H1 (cell line): Measurements from ENCODE around the gene GUCY1A2. TPM values are rescaled to one million over a fixed set of nuclear protein-coding genes. Genes with fewer than 3 reads are reported as not detected.

Source experiments
- CTCF ChIA-PET: fragments of 300-600 bp; sonication (Branson Sonifier 250); formaldehyde crosslinking; loops from one replicate; lab custom pipeline; 2021; ENCODE audit not compliant: partially characterized antibody; lab: Charles Lee
- POLR2A ChIA-PET: fragments of 300-600 bp; sonication (Branson Sonifier 250); formaldehyde crosslinking; loops from one replicate; lab custom pipeline; 2021; ENCODE audit warnings: inconsistent platforms; ENCODE audit not compliant: partially characterized antibody; lab: Charles Lee
- DNase-seq, 2 experiments: peaks; one replicate each; pipeline versions ENCODE4 v3.0.0 to v3.0.0-alpha.2; 2010 to 2022; ENCODE audit warnings: low spot score in 2 of 2, low read depth in 1 of 2, mixed read lengths in 1 of 2
- FAIRE-seq: peaks from 2 replicates; lab custom pipeline; 2011; peaks lifted over from hg19 to GRCh38; lab: Jason Lieb, UNC
- H2AFZ ChIP-seq: 2 replicates; pipeline ENCODE4 v1.8.1; 2012; ENCODE audit warnings: low read length, inconsistent platforms
- H2AK5ac ChIP-seq: 2 replicates; pipeline ENCODE4 v1.6.1; 2013; ENCODE audit warnings: low read depth, low read length
- H2BK120ac ChIP-seq: replicated peaks from 2 replicates; pipeline ENCODE3; 2013; ENCODE audit warnings: low read depth, low read length, inconsistent platforms
- H2BK12ac ChIP-seq: 2 replicates; pipeline ENCODE4 v1.6.1; 2013; ENCODE audit warnings: low read depth, low read length
- H2BK15ac ChIP-seq: 2 replicates; pipeline ENCODE4 v1.6.1; 2013; ENCODE audit warnings: low read length
- H2BK20ac ChIP-seq: 2 replicates; pipeline ENCODE4 v1.6.1; 2013; ENCODE audit warnings: low read length
- H2BK5ac ChIP-seq: 2 replicates; pipeline ENCODE4 v1.6.1; 2013; ENCODE audit warnings: low read depth, low read length
- H3K14ac ChIP-seq: 2 replicates; pipeline ENCODE4 v1.6.1; 2013; ENCODE audit warnings: inconsistent platforms; ENCODE audit not compliant: insufficient read length
- H3K18ac ChIP-seq: 2 replicates; pipeline ENCODE4 v1.6.1; 2013; ENCODE audit warnings: low read length; ENCODE audit errors: extremely low read depth
- H3K23ac ChIP-seq: 2 replicates; pipeline ENCODE4 v1.6.1; 2013; ENCODE audit warnings: inconsistent platforms; ENCODE audit not compliant: insufficient read length
- H3K23me2 ChIP-seq: 2 replicates; pipeline ENCODE4 v1.6.1; 2013; ENCODE audit warnings: low read depth, low read length
- H3K27ac ChIP-seq: 2 replicates; pipeline ENCODE4 v1.6.1; 2011; ENCODE audit warnings: low read depth, low read length, inconsistent platforms
- H3K27me3 ChIP-seq, 4 experiments: replicated peaks in 1 of 4; 1 replicate in 1 of 4; 2 replicates in 3 of 4; pipeline versions ENCODE4 v1.6.1 to v1.8.1; 2011 to 2013; ENCODE audit warnings: low read length in 3 of 4, mild to moderate bottlenecking in 3 of 4, inconsistent platforms in 2 of 4, mixed read lengths in 2 of 4, moderate library complexity in 1 of 4; ENCODE audit not compliant: control insufficient read depth in 3 of 4, insufficient read depth in 3 of 4; ENCODE audit errors: extremely low read depth in 1 of 4
- H3K36me3 ChIP-seq, 4 experiments: 2 replicates each; pipeline versions ENCODE4 v1.6.1 to v1.8.1; 2011 to 2013; ENCODE audit warnings: mild to moderate bottlenecking in 4 of 4, low read length in 3 of 4, moderate library complexity in 2 of 4, control low read depth in 1 of 4, inconsistent platforms in 1 of 4; ENCODE audit not compliant: insufficient read depth in 4 of 4, control insufficient read depth in 2 of 4
- H3K4ac ChIP-seq: replicated peaks from 2 replicates; pipeline ENCODE3; 2013; ENCODE audit warnings: low read length, low read depth, mixed read lengths, inconsistent platforms; ENCODE audit not compliant: insufficient read length
- H3K4me1 ChIP-seq, 4 experiments: replicated peaks in 1 of 4; 1 replicate in 1 of 4; 2 replicates in 3 of 4; pipeline versions ENCODE4 v1.6.1 to v1.8.1; 2011 to 2013; ENCODE audit warnings: low read length in 3 of 4, inconsistent platforms in 2 of 4, mixed read lengths in 1 of 4; ENCODE audit not compliant: insufficient read depth in 4 of 4, control insufficient read depth in 3 of 4
- H3K4me2 ChIP-seq, 2 experiments: 2 replicates each; pipeline versions ENCODE4 v1.6.1 to v1.8.1; 2011 to 2013; ENCODE audit warnings: low read depth in 2 of 2, low read length in 2 of 2, control low read depth in 1 of 2, inconsistent platforms in 1 of 2, mild to moderate bottlenecking in 1 of 2; ENCODE audit not compliant: insufficient read depth in 1 of 2
- H3K4me3 ChIP-seq, 4 experiments: fragments of 200-600, 300-600 bp in 1 of 4; sonication (generic), shearing (Covaris generic), sonication (Bioruptor Twin) in 1 of 4; 2 replicates each; pipeline versions ENCODE4 v1.5.1 to v1.8.1; 2011 to 2016; ENCODE audit warnings: low read length in 4 of 4, low read depth in 3 of 4, control low read depth in 2 of 4, inconsistent platforms in 2 of 4, mild to moderate bottlenecking in 2 of 4, mixed read lengths in 1 of 4, moderate library complexity in 1 of 4; ENCODE audit not compliant: insufficient read depth in 2 of 4; ENCODE audit errors: extremely low read depth in 1 of 4
- H3K56ac ChIP-seq: replicated peaks from 2 replicates; pipeline ENCODE3; 2013; ENCODE audit warnings: low read depth, mild to moderate bottlenecking, mixed read lengths, low read length, inconsistent platforms; ENCODE audit not compliant: insufficient read length
- H3K79me1 ChIP-seq: 2 replicates; pipeline ENCODE4 v1.6.1; 2013; ENCODE audit warnings: low read depth, low read length, control low read depth
- H3K79me2 ChIP-seq, 2 experiments: 2 replicates each; pipeline versions ENCODE4 v1.6.1 to v1.8.1; 2012 to 2013; ENCODE audit warnings: low read length in 2 of 2, mild to moderate bottlenecking in 2 of 2, inconsistent platforms in 1 of 2; ENCODE audit not compliant: insufficient read depth in 2 of 2, control insufficient read depth in 1 of 2
- H3K9ac ChIP-seq, 4 experiments: replicated peaks in 1 of 4; 1 replicate in 1 of 4; 2 replicates in 3 of 4; pipeline versions ENCODE4 v1.6.1 to v1.8.1; 2011 to 2013; ENCODE audit warnings: low read depth in 3 of 4, low read length in 3 of 4, control low read depth in 2 of 4, mild to moderate bottlenecking in 2 of 4, moderate library complexity in 2 of 4, inconsistent platforms in 1 of 4; ENCODE audit errors: extremely low read depth in 1 of 4
- H3K9me3 ChIP-seq, 2 experiments: 2 replicates each; pipeline versions ENCODE4 v1.6.1 to v1.8.1; 2012 to 2013; ENCODE audit warnings: mild to moderate bottlenecking in 2 of 2, moderate library complexity in 2 of 2, control low read depth in 1 of 2, inconsistent platforms in 1 of 2, low read depth in 1 of 2, low read length in 1 of 2, mixed read lengths in 1 of 2; ENCODE audit not compliant: insufficient read depth in 2 of 2
- H4K20me1 ChIP-seq, 2 experiments: replicated peaks in 1 of 2; 2 replicates each; pipeline versions ENCODE3 to v1.8.1; 2011 to 2013; ENCODE audit warnings: inconsistent platforms in 2 of 2, low read length in 2 of 2, mild to moderate bottlenecking in 1 of 2; ENCODE audit not compliant: insufficient read depth in 2 of 2, control insufficient read depth in 1 of 2
- H4K5ac ChIP-seq: 2 replicates; pipeline ENCODE4 v1.6.1; 2013; ENCODE audit warnings: low read length, low read depth, mixed read lengths, inconsistent platforms; ENCODE audit not compliant: insufficient read length
- H4K8ac ChIP-seq: 2 replicates; pipeline ENCODE4 v1.8.0; 2013; ENCODE audit warnings: mild to moderate bottlenecking, moderate library complexity, low read length, inconsistent platforms; ENCODE audit not compliant: insufficient read depth; ENCODE audit errors: extremely low read depth
- H4K91ac ChIP-seq: replicated peaks from 2 replicates; pipeline ENCODE3; 2013; ENCODE audit warnings: low read length, mixed read lengths, inconsistent platforms; ENCODE audit not compliant: insufficient read length
- CHD1 ChIP-seq: IDR thresholded peaks from 2 replicates; pipeline ENCODE4 v1.6.1; 2012; ENCODE audit warnings: low read depth, low read length, improper control_type of control experiment
- CTBP2 ChIP-seq: IDR thresholded peaks from 2 replicates; pipeline ENCODE4 v1.7.0; 2011; ENCODE audit warnings: borderline replicate concordance, mild to moderate bottlenecking, moderate library complexity, mixed read lengths, low read length; ENCODE audit not compliant: insufficient read depth, insufficient read length
- JUN ChIP-seq: IDR thresholded peaks from 2 replicates; pipeline ENCODE4 v1.6.1; 2011; ENCODE audit warnings: low read depth, mild to moderate bottlenecking, improper control_type of control experiment, low read length
- JUND ChIP-seq: IDR thresholded peaks from 2 replicates; pipeline ENCODE4 v1.6.1; 2011; ENCODE audit warnings: mild to moderate bottlenecking, improper control_type of control experiment, low read length
- KDM1A ChIP-seq: fragments of 200-600, 300-600 bp; sonication (generic); IDR thresholded peaks from 2 replicates; pipeline ENCODE4 v1.7.1; 2016; ENCODE audit warnings: mild to moderate bottlenecking, low read length, borderline replicate concordance
- POU5F1 ChIP-seq: IDR thresholded peaks from 2 replicates; pipeline ENCODE4 v1.6.1; 2011; ENCODE audit warnings: low read depth, mild to moderate bottlenecking, low read length, moderate library complexity
- SIRT6 ChIP-seq: IDR thresholded peaks from one replicate; pipeline ENCODE4 v1.7.1; 2012; ENCODE audit warnings: low read length, inconsistent platforms
- SP1 ChIP-seq: IDR thresholded peaks from 2 replicates; pipeline ENCODE4 v1.6.1; 2011; ENCODE audit warnings: low read depth, low read length
- TAF1 ChIP-seq: IDR thresholded peaks from 2 replicates; pipeline ENCODE4 v1.6.1; 2011; ENCODE audit warnings: mild to moderate bottlenecking, low read depth, low read length
- TBP ChIP-seq: IDR thresholded peaks from 2 replicates; pipeline ENCODE4 v1.6.1; 2011; ENCODE audit warnings: low read depth, low read length, improper control_type of control experiment
- ZNF274 ChIP-seq: IDR thresholded peaks from 2 replicates; pipeline ENCODE4 v1.7.0; 2012; ENCODE audit warnings: low read length, borderline replicate concordance; ENCODE audit errors: extremely low read depth
- WGBS, 2 experiments: shearing (Covaris generic) in 1 of 2; methylation state at CpG; one replicate each; pipeline versions ENCODE4 v1.1.6 to v1.1.7; 2013 to 2015; ENCODE audit warnings: low lambda C conversion rate in 2 of 2, mixed read lengths in 2 of 2, inconsistent platforms in 1 of 2, low coverage in 1 of 2, missing lambda C conversion rate in 1 of 2; ENCODE audit not compliant: insufficient replicate concordance in 2 of 2, insufficient coverage in 1 of 2, insufficient read length in 1 of 2; ENCODE audit errors: extremely low coverage in 1 of 2, missing lambda C conversion rate in 1 of 2; 5-methylcytosine and 5-hydroxymethylcytosine counted together
- polyA plus RNA-seq, 7 experiments: library from polyadenylated mRNA; depleted of rRNA in 3 of 7; stranded (reverse) in 5 of 7; unstranded in 2 of 7; fragments of >200 nt in 5 of 7; fragments of 200-250 nt in 2 of 7; gene quantifications; 1 replicate in 5 of 7; 2 replicates in 1 of 7; 4 replicates in 1 of 7; pipeline versions ENCODE4 v1.2.1 to v1.2.3, GENCODE V29; 2011 to 2013; ENCODE audit warnings: missing spikeins in 2 of 7, mixed read lengths in 2 of 7
- total RNA-seq: library from RNA; stranded (reverse); fragmentation: NEBNext Ultra II Directional; extraction: Animal tissue kit (Norgen Biotek cat#: 25700); gene quantifications from 2 replicates; pipeline ENCODE4 v1.2.1, GENCODE V29; 2021

GUCY1A2 gene
- total and polyA plus RNA-seq, 2 of the 8 experiments (the other 6 are each of a cell fraction or from before 2014, with no cell fraction given), result 0.11 to 1.9 TPM

DNA sequence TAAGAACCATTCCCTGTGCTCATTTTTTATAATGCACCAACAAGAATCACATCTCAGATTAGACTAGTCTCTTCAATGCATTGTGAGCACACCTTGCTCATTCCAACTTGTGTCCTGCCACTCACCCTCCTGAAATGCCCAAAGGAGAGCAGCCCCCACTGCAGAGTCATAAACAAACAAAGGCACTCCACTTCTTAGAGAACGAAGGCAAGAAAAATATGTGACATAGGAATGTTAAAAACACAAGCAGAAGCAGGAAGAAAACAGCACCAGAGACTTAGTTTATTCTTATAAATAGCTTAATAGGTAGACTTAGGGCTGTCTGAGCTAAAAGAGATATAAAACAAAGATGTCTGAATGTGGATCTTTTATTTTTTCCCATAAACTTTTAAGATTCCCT, 57.2 kb downstream of the GUCY1A2 start:
- no peak overlapping the region for H3K27ac ChIP-seq
- no peak overlapping the region for H2AK5ac ChIP-seq
- H4K91ac ChIP-seq, result no peak overlapping the region
- no peak for DNase-seq
- no peak for FAIRE-seq
- WGBS, 2 experiments, result 63% methylated on average over 1 of the region's 1 CpG; no CpG with 5 or more reads in 1 of the 2 experiments
- no peaks in the 10 kb centered on the region for H3K9me3 ChIP-seq
- H2BK120ac ChIP-seq, result no peak overlapping the region
- no peak overlapping the region for H3K9ac ChIP-seq
- no peak overlapping the region for H3K14ac ChIP-seq
- H3K79me1 ChIP-seq, result no peaks in the 10 kb centered on the region
- H3K18ac ChIP-seq, result no peak overlapping the region
- peaks cover 6 to 25% (median 14%) of the 10 kb centered on the region in 4 experiments for H3K4me1 ChIP-seq
- H3K4ac ChIP-seq, result no peak overlapping the region
- H2BK12ac ChIP-seq, result no peak overlapping the region; the same call in 1 of the 2 replicates
- H3K4me3 ChIP-seq, result no peak overlapping the region
- H3K79me2 ChIP-seq, result no peaks in the 10 kb centered on the region
- no peaks in the 10 kb centered on the region for H3K36me3 ChIP-seq
- POLR2A ChIA-PET, result no interaction called here
- no peak overlapping the region; the same call in 1 of the 2 replicates for H2AFZ ChIP-seq
- no peak overlapping the region for H4K8ac ChIP-seq
- no peak overlapping the region for H2BK20ac ChIP-seq
- no peak overlapping the region for H3K23ac ChIP-seq
- CTCF ChIA-PET, result no interaction called here
- H3K23me2 ChIP-seq, result peaks cover 2% of the 10 kb centered on the region; the same call in 1 of the 2 replicates
- no peak overlapping the region for H2BK15ac ChIP-seq
- H3K56ac ChIP-seq, result no peak overlapping the region
- H3K27me3 ChIP-seq, result no peaks in the 10 kb centered on the region
- no peaks in the 10 kb centered on the region for H4K20me1 ChIP-seq
- TF ChIP-seq JUND, result no peak
- no peak for TF ChIP-seq JUN
- TF ChIP-seq KDM1A, result no peak
- TF ChIP-seq TAF1, result no peak
- no peak for TF ChIP-seq POU5F1
- no peak for TF ChIP-seq CHD1
- no peak for TF ChIP-seq TBP
- TF ChIP-seq ZNF274, result no peak
- no peak for TF ChIP-seq SIRT6
- no peak for TF ChIP-seq SP1
- no peak for TF ChIP-seq CTBP2
- no peak overlapping the region for H2BK5ac ChIP-seq
- H3K4me2 ChIP-seq, result no peak overlapping the region
- H4K5ac ChIP-seq, result no peak overlapping the region
